LNCaP clone FGC (cell line): ENCODE results near the gene CLEC4M.

Experiments
- DNase-seq: peaks from one replicate; pipeline ENCODE4 v3.0.0-alpha.2; 2011; ENCODE audit warnings: low read depth
- H3K4me3 ChIP-seq: 2 replicates; pipeline ENCODE4 v1.5.1; 2011; ENCODE audit warnings: mild to moderate bottlenecking, low read depth, low read length, control low read depth
- CTCF ChIP-seq: IDR thresholded peaks from 2 replicates; pipeline ENCODE4 v1.5.1; 2012; ENCODE audit warnings: mild to moderate bottlenecking; ENCODE audit not compliant: control insufficient read depth, insufficient read depth; ENCODE audit errors: extremely low read depth

Gene CLEC4M

GRCh38 chr19:7746903-7747884, 15.8 kb upstream of the CLEC4M start, which contains the start of gene CD209:
CD209 (minus strand) TSS chr19:7747534; CDS start chr19:7747511, 23 bp downstream.
- no peak for DNase-seq
- no peak within 1 kb of the TSS for H3K4me3 ChIP-seq
- TF ChIP-seq CTCF = no peak

GRCh38 chr19:7748171-7748570, 14.9 kb upstream of the CLEC4M start:
- no peak overlapping the region for H3K4me3 ChIP-seq
- no peak for DNase-seq
- no peak for TF ChIP-seq CTCF

DNA sequence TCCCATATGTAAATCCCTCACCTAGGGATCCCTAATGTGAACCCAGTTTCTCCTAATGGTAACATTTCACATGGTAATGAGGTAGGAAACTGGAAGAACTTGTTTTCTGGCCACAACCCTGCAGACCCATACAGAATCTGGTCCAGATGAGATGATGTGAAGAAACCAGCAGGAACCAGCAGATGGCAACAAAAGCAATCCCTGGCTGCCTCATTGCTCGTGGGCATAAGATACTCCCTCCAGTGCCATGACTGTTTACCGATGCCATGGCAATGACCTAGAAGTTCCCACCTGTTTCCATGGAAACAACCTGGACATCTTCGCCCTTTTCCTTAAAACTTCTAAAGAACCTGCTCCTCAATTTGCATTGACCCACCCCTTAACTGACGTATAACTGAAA, 14.3 kb upstream of the CLEC4M start:
- DNase-seq = peak; percentile 36

DNA sequence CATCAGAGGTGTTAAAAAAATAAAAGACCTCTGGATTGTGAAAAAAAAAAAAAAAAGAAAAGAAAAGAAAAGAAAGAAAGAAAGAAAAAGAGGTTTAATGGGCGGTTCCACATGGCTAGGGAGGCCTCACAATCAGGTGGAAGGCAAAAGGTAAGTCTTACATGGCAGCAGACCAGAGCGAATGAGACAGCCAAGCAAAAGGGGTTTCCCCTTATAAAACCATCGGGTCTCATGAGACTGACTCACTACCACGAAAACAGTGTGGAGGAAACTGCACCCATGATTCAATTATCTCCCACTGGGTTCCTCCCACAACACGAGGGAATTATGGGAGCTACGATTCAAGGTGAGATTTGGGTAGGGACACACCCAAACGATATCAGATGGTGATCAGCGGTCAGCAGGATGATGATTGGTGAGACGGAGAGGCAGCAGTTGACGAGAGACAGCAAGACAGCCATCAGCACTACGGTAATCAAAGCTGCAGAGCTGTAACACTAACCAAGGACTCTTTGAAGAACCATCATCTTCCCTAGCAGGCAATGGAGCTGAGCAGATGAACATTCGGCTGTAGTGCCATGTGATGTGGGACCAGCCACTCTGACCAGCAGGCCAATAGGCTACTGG, 11.8 kb upstream of the CLEC4M start:
- TF ChIP-seq CTCF = no peak
- no peak overlapping the region for H3K4me3 ChIP-seq
- no peak for DNase-seq

More for the DNA sequence above, 14.3 kb upstream of the CLEC4M start:
- no peak overlapping the region for H3K4me3 ChIP-seq
- peak; percentile 53 for TF ChIP-seq CTCF

- H3K4me3 ChIP-seq = no peak overlapping the region
- DNase-seq = no peak
- TF ChIP-seq CTCF = no peak
These were observed 6.8 kb upstream of the CLEC4M start for GRCh38 chr19:7756258-7756657.

- H3K4me3 ChIP-seq = no peak overlapping the region
- no peak for DNase-seq
- no peak for TF ChIP-seq CTCF
These were observed 5.7 kb upstream of the CLEC4M start for GRCh38 chr19:7757358-7757757.
